A204.1 (cell line): ENCODE data around the gene TAPT1.

Source experiments
- FAIRE-seq: peaks from 2 replicates; lab custom pipeline; 2012; peaks lifted over from hg19 to GRCh38; lab: Jason Lieb, UNC

Gene TAPT1

GRCh38 chr4:16131293-16131692 lies 95.0 kb downstream of the TAPT1 start:
- FAIRE-seq = no peak

GRCh38 chr4:16129336-16129735 lies 96.9 kb downstream of the TAPT1 start:
- FAIRE-seq = no peak

- no peak for FAIRE-seq
These were observed 99.6 kb downstream of the TAPT1 start for GRCh38 chr4:16126714-16127113.

- no peak for FAIRE-seq
These were observed 100.5 kb downstream of the TAPT1 start for GRCh38 chr4:16125571-16126445.

GRCh38 chr4:16124232-16124631 lies 102.0 kb downstream of the TAPT1 start:
- no peak for FAIRE-seq

- no peak for FAIRE-seq
These were observed 102.8 kb downstream of the TAPT1 start for GRCh38 chr4:16123356-16124084.

- no peak for FAIRE-seq
These were observed 103.5 kb downstream of the TAPT1 start for GRCh38 chr4:16122784-16123183.

- FAIRE-seq = no peak
These were observed 104.0 kb downstream of the TAPT1 start for GRCh38 chr4:16122308-16122711.

GRCh38 chr4:16120720-16121119 lies 105.6 kb downstream of the TAPT1 start:
- FAIRE-seq = no peak

- FAIRE-seq = no peak
These were observed 106.3 kb downstream of the TAPT1 start for GRCh38 chr4:16119981-16120380.

GRCh38 chr4:16118090-16118489 lies 108.2 kb downstream of the TAPT1 start:
- no peak for FAIRE-seq

GRCh38 chr4:16117164-16117563 lies 109.1 kb downstream of the TAPT1 start:
- FAIRE-seq = no peak

- FAIRE-seq = no peak
These were observed 109.7 kb downstream of the TAPT1 start for GRCh38 chr4:16116493-16116990.

- no peak for FAIRE-seq
These were observed 110.3 kb downstream of the TAPT1 start for GRCh38 chr4:16116019-16116418.

- no peak for FAIRE-seq
These were observed 111.7 kb downstream of the TAPT1 start for GRCh38 chr4:16114546-16114945.

- no peak for FAIRE-seq
These were observed 112.5 kb downstream of the TAPT1 start for GRCh38 chr4:16113741-16114140.

- FAIRE-seq = no peak
These were observed 114.7 kb downstream of the TAPT1 start for GRCh38 chr4:16111533-16111932.

GRCh38 chr4:16110661-16111290 lies 115.5 kb downstream of the TAPT1 start:
- no peak for FAIRE-seq
